Subcutaneous abdominal adipose tissue (tissue), 5 donors: Measurements from ENCODE around the gene EXOSC5.
"Not testable (repeated sequence)": the region's sequence is repeated elsewhere in the genome, so short reads cannot be mapped to it uniquely, and the experiment has no call there.

Source experiments
- H3K27ac ChIP-seq: one replicate; pipeline ENCODE4 v1.7.0; 2013; ENCODE audit warnings: low read depth, mild to moderate bottlenecking, inconsistent platforms, low read length, moderate library complexity
- H3K27me3 ChIP-seq, 5 donors: one replicate each; pipeline ENCODE4 v1.7.0; 2013; ENCODE audit warnings: low read length in 5 of 5, inconsistent platforms in 1 of 5; ENCODE audit not compliant: control insufficient read depth in 5 of 5, insufficient read depth in 4 of 5
- H3K36me3 ChIP-seq, 5 donors: one replicate each; pipeline ENCODE4 v1.7.0; 2013; ENCODE audit warnings: low read length in 5 of 5; ENCODE audit not compliant: control insufficient read depth in 5 of 5, insufficient read depth in 5 of 5
- H3K4me1 ChIP-seq, 5 donors: one replicate each; pipeline ENCODE4 v1.7.0; 2013; ENCODE audit warnings: low read length in 5 of 5, mild to moderate bottlenecking in 3 of 5, moderate library complexity in 1 of 5; ENCODE audit not compliant: control insufficient read depth in 5 of 5, insufficient read depth in 5 of 5
- H3K4me3 ChIP-seq, 5 donors: one replicate each; pipeline ENCODE4 v1.7.0; 2013; ENCODE audit warnings: low read length in 5 of 5, low read depth in 1 of 5
- H3K9ac ChIP-seq, 5 donors: one replicate each; pipeline ENCODE4 v1.7.0; 2013; ENCODE audit warnings: low read length in 5 of 5, mild to moderate bottlenecking in 4 of 5, moderate library complexity in 3 of 5
- H3K9me3 ChIP-seq, 5 donors: one replicate each; pipeline ENCODE4 v1.7.0; 2013; ENCODE audit warnings: low read length in 5 of 5; ENCODE audit not compliant: control insufficient read depth in 5 of 5
- donor health status: healthy.
- donor health status: healthy.
- donor health status: healthy.
- donor health status: healthy.
- donor health status: healthy.

EXOSC5 gene

DNA sequence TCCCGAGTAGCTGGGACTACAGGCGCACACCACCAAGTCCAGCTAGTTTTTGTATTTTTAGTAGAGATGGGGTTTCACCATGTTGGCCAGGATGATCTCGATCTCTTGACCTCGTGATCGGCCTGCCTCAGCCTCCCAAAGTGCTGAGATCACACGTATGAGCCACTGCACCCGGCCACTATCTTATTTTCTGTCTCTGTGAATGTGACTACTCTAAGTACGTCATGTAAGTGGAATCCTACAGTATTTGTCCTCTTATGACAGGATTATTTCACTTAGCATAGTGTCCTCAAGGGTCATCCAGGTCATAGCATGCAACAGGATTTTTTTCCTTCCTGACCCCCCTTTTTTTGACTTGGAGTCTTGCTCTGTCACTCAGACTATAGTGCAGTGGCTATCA, 25.6 kb downstream of the EXOSC5 start:
- no peak overlapping the region for H3K9ac ChIP-seq
- H3K4me3 ChIP-seq: no peak overlapping the region
- H3K36me3 ChIP-seq: no peaks in the 10 kb centered on the region

GRCh38 chr19:41371119-41371518, 26.0 kb downstream of the EXOSC5 start:
- not testable (repeated sequence) for H3K27ac ChIP-seq, H3K4me3 ChIP-seq, H3K27me3 ChIP-seq, H3K9me3 ChIP-seq, H3K9ac ChIP-seq, H3K36me3 ChIP-seq
- peaks cover 1 to 19% (median 16%) of the 10 kb centered on the region in 5 donors for H3K4me1 ChIP-seq

More for the DNA sequence above, 25.6 kb downstream of the EXOSC5 start:
- Histone ChIP-seq H3K4me1 (peaks cover 1 to 23% (median 20%) of the 10 kb centered on the region in 5 donors), H3K27ac (no peak overlapping the region), H3K27me3 (no peaks in the 10 kb centered on the region), H3K9me3 (no peaks in the 10 kb centered on the region)

DNA sequence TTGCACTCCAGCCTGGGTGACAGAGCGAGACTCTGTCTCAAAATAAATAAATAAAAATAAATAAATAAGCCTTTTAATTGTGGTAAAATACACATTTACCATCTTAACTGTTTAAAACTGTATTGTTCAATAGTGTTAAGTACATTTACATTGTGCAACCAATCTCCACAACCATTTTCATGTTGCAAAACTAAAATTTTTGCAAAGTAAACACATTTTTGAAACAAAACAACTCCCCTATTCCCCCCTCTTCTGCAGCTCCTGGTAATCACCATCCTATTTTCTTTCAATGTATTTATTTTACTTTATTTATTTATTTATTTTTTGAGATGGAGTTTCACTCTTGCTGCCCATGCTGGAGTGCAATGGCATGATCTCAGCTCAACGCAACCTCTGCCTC, 27.4 kb downstream of the EXOSC5 start:
- Histone ChIP-seq H3K4me1 (peaks cover 2 to 20% (median 14%) of the 10 kb centered on the region in 5 donors), H3K36me3 (no peaks in the 10 kb centered on the region), H3K27me3 (no peaks in the 10 kb centered on the region), H3K27ac (no peak overlapping the region), H3K9ac (no peak overlapping the region), H3K9me3 (no peaks in the 10 kb centered on the region), H3K4me3 (no peak overlapping the region)

GRCh38 chr19:41367848-41368301, 29.3 kb downstream of the EXOSC5 start:
- Histone ChIP-seq H3K4me3 (no peak overlapping the region), H3K36me3 (no peaks in the 10 kb centered on the region), H3K27me3 (no peaks in the 10 kb centered on the region), H3K27ac (no peak overlapping the region), H3K9ac (no peak overlapping the region), H3K9me3 (no peaks in the 10 kb centered on the region), H3K4me1 (peaks cover 4 to 26% (median 17%) of the 10 kb centered on the region in 5 donors)

- H3K36me3 ChIP-seq: no peaks in the 10 kb centered on the region
- no peak overlapping the region for H3K9ac ChIP-seq
- H3K9me3 ChIP-seq: no peaks in the 10 kb centered on the region
- no peaks in the 10 kb centered on the region for H3K27me3 ChIP-seq
- no peak overlapping the region for H3K4me3 ChIP-seq
- H3K4me1 ChIP-seq: peaks cover 4 to 27% (median 17%) of the 10 kb centered on the region in 5 donors
- no peak overlapping the region for H3K27ac ChIP-seq
These were observed 31.1 kb downstream of the EXOSC5 start for GRCh38 chr19:41366089-41366488.

- Histone ChIP-seq H3K9ac (peak overlapping the region; percentile 43 to 96 (median 88)), H3K4me1 (peaks cover 4 to 27% (median 17%) of the 10 kb centered on the region in 5 donors)
These were observed 32.4 kb downstream of the EXOSC5 start for GRCh38 chr19:41364524-41365391.

GRCh38 chr19:41363753-41364523, 33.2 kb downstream of the EXOSC5 start, which contains the start of gene B9D2:
TSS of gene B9D2 (minus strand) at chr19:41364149. CDS start at chr19:41363519, 630 bp downstream.
- Histone ChIP-seq H3K36me3 (no peaks in the 10 kb centered on the region), H3K27ac (peak within 1 kb of the TSS; percentile 97), H3K9me3 (no peaks in the 10 kb centered on the region), H3K9ac (peak within 1 kb of the TSS; percentile 70 to 96 (median 92)), H3K4me3 (peak within 1 kb of the TSS; percentile 75 to 99 (median 92)), H3K27me3 (no peaks in the 10 kb centered on the region), H3K4me1 (peaks cover 4 to 27% (median 17%) of the 10 kb centered on the region in 5 donors)

More at GRCh38 chr19:41364524-41365391, 32.4 kb downstream of the EXOSC5 start:
- Histone ChIP-seq H3K4me3 (peak overlapping the region; percentile 75 to 99 (median 92)), H3K9me3 (no peaks in the 10 kb centered on the region), H3K36me3 (no peaks in the 10 kb centered on the region), H3K27me3 (no peaks in the 10 kb centered on the region), H3K27ac (peak overlapping the region; percentile 97)

GRCh38 chr19:41363371-41363752, 33.8 kb downstream of the EXOSC5 start:
- Histone ChIP-seq H3K9ac (peak overlapping the region; percentile 68 to 96 (median 92)), H3K4me1 (peaks cover 4 to 27% (median 17%) of the 10 kb centered on the region in 5 donors), H3K27ac (peak overlapping the region; percentile 97), H3K9me3 (no peaks in the 10 kb centered on the region), H3K36me3 (no peaks in the 10 kb centered on the region), H3K27me3 (no peaks in the 10 kb centered on the region), H3K4me3 (peak overlapping the region; percentile 75 to 99 (median 92))

DNA sequence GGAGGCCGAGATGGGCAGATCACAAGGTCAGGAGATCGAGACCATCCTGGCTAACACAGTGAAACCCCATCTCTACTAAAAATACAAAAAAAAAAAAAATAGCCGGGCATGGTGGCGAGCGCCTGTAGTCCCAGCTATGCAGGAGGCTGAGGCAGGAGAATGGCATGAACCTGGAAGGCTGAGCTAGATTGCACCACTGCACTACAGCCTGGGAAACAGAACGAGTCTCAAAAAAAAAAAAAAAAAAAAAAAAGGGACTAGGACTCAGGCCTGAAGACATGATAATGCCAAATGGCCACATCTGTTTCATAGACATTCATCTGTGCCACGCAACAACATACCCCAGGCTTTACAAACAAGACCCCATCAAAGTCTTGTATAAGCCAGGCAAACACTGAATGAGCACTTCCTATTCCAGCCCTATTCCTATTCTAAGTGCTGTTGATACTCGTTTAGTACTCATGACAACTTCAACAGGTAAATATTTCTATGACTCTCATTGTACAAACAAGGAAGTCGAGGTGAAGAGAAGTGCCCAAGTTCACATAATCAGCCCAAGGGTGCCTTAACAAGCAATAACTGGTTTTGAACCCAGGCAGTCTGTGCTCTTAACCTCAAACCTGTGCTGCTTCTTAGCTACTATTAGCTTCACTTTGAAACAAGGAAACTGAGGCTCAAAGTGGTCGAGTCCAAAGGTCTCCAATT, 34.9 kb downstream of the EXOSC5 start:
- Histone ChIP-seq H3K4me3 (no peak overlapping the region), H3K9me3 (no peaks in the 10 kb centered on the region), H3K9ac (no peak overlapping the region), H3K4me1 (peaks cover 4 to 30% (median 20%) of the 10 kb centered on the region in 5 donors), H3K27ac (no peak overlapping the region), H3K36me3 (no peaks in the 10 kb centered on the region), H3K27me3 (no peaks in the 10 kb centered on the region)
